Measurements from ENCODE around the gene ZNF785. TPM values are rescaled to one million over a fixed set of nuclear protein-coding genes. Genes with fewer than 3 reads are reported as not detected.

ZNF785 gene
- total RNA-seq, 1 experiment from 2014 or later, result 18.8 TPM

DNA sequence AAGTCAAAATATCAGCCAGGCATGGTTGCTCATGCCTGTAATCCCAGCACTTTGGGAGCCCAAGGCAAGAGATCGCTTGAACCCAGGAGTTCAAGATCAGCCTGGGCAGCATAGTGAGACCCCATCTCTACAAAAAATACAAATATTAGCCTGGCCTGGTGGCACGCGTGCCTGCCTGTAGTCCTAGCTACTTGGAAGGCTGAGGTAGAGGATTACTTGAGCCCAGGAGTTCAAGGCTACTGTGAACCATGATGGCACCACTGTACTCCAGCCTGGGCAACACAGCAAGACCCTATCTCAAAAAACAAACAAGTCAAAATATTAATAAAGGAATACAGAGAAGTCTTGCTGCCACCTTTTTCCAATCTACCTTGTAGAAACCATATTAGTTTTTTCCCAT is 20.5 kb upstream of the ZNF785 start:
- no peak overlapping the region for H2BK120ac ChIP-seq (ENCODE audit: low read depth, low read length, poor library complexity, severe bottlenecking)
- no peak overlapping the region for H2AFZ ChIP-seq (ENCODE audit: low read length)
- H3K27ac ChIP-seq (ENCODE audit: insufficient read length, low read depth, low read length), result no peak overlapping the region
- Mint-ChIP-seq H3K4me3 (no peak overlapping the region), H3K4me1 (peaks cover 3 to 11% of the 10 kb centered on the region in 2 experiments), H3K9me3 (peaks cover 0 to under 1% of the 10 kb centered on the region in 2 experiments; a peak in 1 of 5 replicates), H3K27me3 (ENCODE audit: low read depth) (no peaks in the 10 kb centered on the region), H3K27ac (no peak overlapping the region), H3K36me3 (ENCODE audit: insufficient read depth in 1 of 3, low read depth in 3 of 3) (peaks cover 18 to 51% (median 45%) of the 10 kb centered on the region in 3 experiments; a peak in 6 of 7 replicates)
- no peak overlapping the region for H4K8ac ChIP-seq (replicated peaks; ENCODE audit: insufficient read length, low read depth, low read length)
- H3K9ac ChIP-seq (ENCODE audit: extremely low read depth, insufficient read length, low read length), result no peak overlapping the region
- H3K9me3 ChIP-seq (ENCODE audit: control insufficient read depth, low read depth, low read length), result no peaks in the 10 kb centered on the region
- no peak overlapping the region for H3K4me2 ChIP-seq (ENCODE audit: insufficient read depth, insufficient read length, low read length)
- H3K23ac ChIP-seq (ENCODE audit: insufficient read length, low read depth, low read length), result no peak overlapping the region
- H2BK5ac ChIP-seq (ENCODE audit: insufficient read length, low read length), result no peak overlapping the region
- H3K79me2 ChIP-seq (ENCODE audit: insufficient read depth, low read length), result peaks cover 2% of the 10 kb centered on the region; the same call in 1 of the 2 replicates
- no peak overlapping the region for H2BK12ac ChIP-seq (ENCODE audit: insufficient read length, low read depth, low read length)
- no peak for TF ChIP-seq CTCF (conservative IDR thresholded peaks at IDR 0.05)
- no peaks in the 10 kb centered on the region for H3K27me3 ChIP-seq (ENCODE audit: insufficient read depth, low read length)
- no peak overlapping the region for H2BK20ac ChIP-seq (ENCODE audit: low read depth, low read length, poor library complexity, severe bottlenecking)
- no peak overlapping the region for H4K91ac ChIP-seq (ENCODE audit: insufficient read length, low read depth, low read length)
- H3K14ac ChIP-seq (ENCODE audit: insufficient read depth, low read length), result no peak overlapping the region
- H3K56ac ChIP-seq (ENCODE audit: insufficient read length, low read depth, low read length), result no peak overlapping the region
- no peak for DNase-seq
- no peak overlapping the region for H2AK5ac ChIP-seq (ENCODE audit: insufficient read length, low read length)
- peaks cover 5% of the 10 kb centered on the region for H3K23me2 ChIP-seq (ENCODE audit: insufficient read length, low read depth, low read length, poor library complexity, severe bottlenecking)
- no peak overlapping the region for H4K5ac ChIP-seq (ENCODE audit: insufficient read length, low read depth, low read length)
- no peak overlapping the region for H2BK15ac ChIP-seq (ENCODE audit: low read depth, low read length)
- H3K79me1 ChIP-seq (ENCODE audit: insufficient read depth, low read depth, low read length, poor library complexity, severe bottlenecking), result no peaks in the 10 kb centered on the region
- no CpG with 5 or more reads among the region's 3 CpGs for WGBS (ENCODE audit: extremely low coverage, insufficient read length, low lambda C conversion rate)
- H3T11ph ChIP-seq (ENCODE audit: low read length), result no peak overlapping the region
- no peak overlapping the region for H3K4ac ChIP-seq (ENCODE audit: low read depth, low read length)
- no peaks in the 10 kb centered on the region for H3K4me1 ChIP-seq (ENCODE audit: insufficient read depth, low read length)
- no peaks in the 10 kb centered on the region for H4K20me1 ChIP-seq (ENCODE audit: control insufficient read depth, insufficient read depth, insufficient read length)
- no peak overlapping the region for H3K18ac ChIP-seq (ENCODE audit: insufficient read length, low read depth, low read length)
